SK-N-MC (cell line): ENCODE results near the gene COMMD7.

Source experiments
- DNase-seq: peaks from one replicate; pipeline ENCODE4 v3.0.0-alpha.2; 2011; ENCODE audit warnings: low read depth, low spot score
- H3K27ac ChIP-seq: fragments of 200-600 bp; sonication (generic); 2 replicates; pipeline ENCODE4 v1.5.1; 2016; ENCODE audit warnings: mixed run types
- H3K36me3 ChIP-seq: fragments of 200-600 bp; sonication (generic); 2 replicates; pipeline ENCODE4 v1.6.1; 2017; ENCODE audit warnings: antibody characterized with exemption, low read length, mixed read lengths; ENCODE audit not compliant: insufficient read depth
- H3K4me3 ChIP-seq: fragments of 200-600 bp; sonication (generic); 2 replicates; pipeline ENCODE4 v1.5.1; 2016
- H3K9ac ChIP-seq: fragments of 200-600 bp; sonication (generic); 2 replicates; pipeline ENCODE4 v1.8.0; 2017; ENCODE audit warnings: mixed run types, mixed read lengths; ENCODE audit not compliant: insufficient read length
- H3K9me3 ChIP-seq: fragments of 200-600 bp; sonication (generic); 2 replicates; pipeline ENCODE4 v1.6.1; 2017; ENCODE audit warnings: low read depth, mild to moderate bottlenecking, antibody characterized with exemption, low read length, moderate library complexity, mixed read lengths
- EZH2 ChIP-seq: fragments of 200-600 bp; sonication (generic); IDR thresholded peaks from one replicate; pipeline ENCODE4 v1.6.1; 2017; ENCODE audit warnings: antibody characterized with exemption
- FOXP2 ChIP-seq: optimal IDR thresholded peaks from 2 replicates; pipeline ENCODE3; 2011; ENCODE audit warnings: mild to moderate bottlenecking, moderate library complexity; ENCODE audit not compliant: insufficient read depth; ENCODE audit errors: extremely low read length, control extremely low read depth
- POLR2AphosphoS5 ChIP-seq: IDR thresholded peaks from 2 replicates; pipeline ENCODE4 v1.6.1; 2012; ENCODE audit warnings: mild to moderate bottlenecking, low read depth, low read length, borderline replicate concordance

Gene COMMD7

DNA sequence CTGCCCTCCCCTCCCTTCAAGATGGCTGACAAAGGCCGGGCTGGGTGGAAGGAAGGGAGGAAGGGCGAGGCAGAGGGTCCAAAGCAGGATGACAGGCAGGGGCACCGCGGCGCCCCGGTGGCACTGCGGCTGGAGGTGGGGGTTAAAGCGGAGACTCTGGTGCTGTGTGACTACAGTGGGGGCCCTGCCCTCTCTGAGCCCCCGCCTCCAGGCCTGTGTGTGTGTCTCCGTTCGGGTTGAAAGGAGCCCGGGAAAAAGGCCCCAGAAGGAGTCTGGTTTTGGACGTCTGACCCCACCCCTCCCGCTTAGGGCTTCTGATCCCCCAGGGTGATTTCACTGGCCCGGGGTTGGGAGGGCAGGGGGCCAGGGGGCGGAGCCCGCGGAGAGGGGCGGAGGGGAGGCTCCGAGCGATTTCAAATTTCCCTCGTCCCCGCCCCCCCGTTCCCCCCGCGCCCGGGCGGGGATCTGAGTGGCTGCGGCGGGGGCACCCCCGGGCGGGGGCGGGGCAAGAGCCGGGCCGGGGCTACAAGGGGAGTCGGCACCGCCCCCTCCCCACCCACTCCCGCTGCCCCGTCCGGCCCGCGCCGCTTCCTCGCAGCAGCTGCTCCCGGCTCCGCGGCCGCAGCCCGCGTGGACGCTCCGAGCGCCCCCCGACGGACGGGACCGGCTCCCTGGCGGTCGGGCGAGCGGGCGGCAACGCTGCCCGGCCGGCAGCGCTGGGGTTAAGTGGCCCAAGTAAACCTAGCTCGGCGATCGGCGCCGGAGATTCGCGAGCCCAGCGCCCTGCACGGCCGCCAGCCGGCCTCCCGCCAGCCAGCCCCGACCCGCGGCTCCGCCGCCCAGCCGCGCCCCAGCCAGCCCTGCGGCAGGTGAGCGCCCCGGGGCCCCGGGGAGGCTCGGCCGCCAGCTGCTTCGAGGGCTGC is 18.8 kb upstream of the COMMD7 start, which contains the start of gene DNMT3B:
Gene DNMT3B, plus strand, starts transcription at position 555 of the 923 bp plus-strand sequence. CDS start 17,939 bp downstream, outside the sequence.
- H3K36me3 ChIP-seq, result no peaks in the 10 kb centered on the region
- no peak within 1 kb of the TSS for H3K27ac ChIP-seq
- peak within 1 kb of the TSS; percentile 70 for H3K9ac ChIP-seq
- no peaks in the 10 kb centered on the region for H3K9me3 ChIP-seq
- TF ChIP-seq POLR2AphosphoS5 (0 out of 2 replicates have a peak, but pooled peaks have one; percentile 17), FOXP2 (no peak)
- peak within 1 kb of the TSS; percentile 80 for H3K4me3 ChIP-seq
- no peak for DNase-seq

DNA sequence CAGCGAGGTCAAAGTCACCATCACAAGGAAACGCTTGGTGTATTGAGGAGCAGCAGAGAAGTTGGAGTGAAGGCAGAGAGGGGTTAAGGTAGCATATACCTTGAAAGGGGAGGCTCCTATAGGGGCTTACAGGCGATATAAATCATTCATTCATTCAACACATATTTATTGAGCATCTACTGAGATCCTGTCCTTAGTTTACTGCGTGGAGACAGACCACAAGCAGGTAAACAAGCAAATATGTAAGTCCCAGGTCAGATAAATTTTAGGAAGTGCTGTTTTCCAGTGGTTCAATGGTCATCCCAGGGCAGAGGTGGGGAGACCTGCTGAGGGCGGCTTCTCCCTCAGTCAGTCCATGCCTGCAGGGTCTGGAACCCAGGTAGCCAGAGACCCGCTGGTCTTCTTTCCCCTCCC is 18.2 kb upstream of the COMMD7 start:
- TF ChIP-seq POLR2AphosphoS5 (no peak), EZH2 (no peak), FOXP2 (no peak)
- Histone ChIP-seq H3K9ac (no peak overlapping the region), H3K9me3 (no peaks in the 10 kb centered on the region), H3K36me3 (no peaks in the 10 kb centered on the region), H3K27ac (no peak overlapping the region), H3K4me3 (peak overlapping the region; percentile 80)
- no peak for DNase-seq

- H3K27ac ChIP-seq, result no peak overlapping the region
Measured at GRCh38 chr20:32756156-32756555, 12.9 kb upstream of the COMMD7 start.

GRCh38 chr20:32753731-32754130 is 10.5 kb upstream of the COMMD7 start:
- no peak overlapping the region for H3K27ac ChIP-seq
- H3K9ac ChIP-seq, result no peak overlapping the region
- no peaks in the 10 kb centered on the region for H3K9me3 ChIP-seq
- H3K36me3 ChIP-seq, result no peaks in the 10 kb centered on the region
- no peak overlapping the region for H3K4me3 ChIP-seq
- DNase-seq, result no peak
- TF ChIP-seq POLR2AphosphoS5 (no peak), FOXP2 (no peak), EZH2 (no peak)

More at GRCh38 chr20:32756156-32756555, 12.9 kb upstream of the COMMD7 start:
- Histone ChIP-seq H3K9me3 (no peaks in the 10 kb centered on the region), H3K9ac (no peak overlapping the region), H3K36me3 (no peaks in the 10 kb centered on the region), H3K4me3 (no peak overlapping the region)
- no peak for DNase-seq
- no peak for TF ChIP-seq FOXP2
- TF ChIP-seq EZH2, result no peak
- TF ChIP-seq POLR2AphosphoS5, result no peak

DNA sequence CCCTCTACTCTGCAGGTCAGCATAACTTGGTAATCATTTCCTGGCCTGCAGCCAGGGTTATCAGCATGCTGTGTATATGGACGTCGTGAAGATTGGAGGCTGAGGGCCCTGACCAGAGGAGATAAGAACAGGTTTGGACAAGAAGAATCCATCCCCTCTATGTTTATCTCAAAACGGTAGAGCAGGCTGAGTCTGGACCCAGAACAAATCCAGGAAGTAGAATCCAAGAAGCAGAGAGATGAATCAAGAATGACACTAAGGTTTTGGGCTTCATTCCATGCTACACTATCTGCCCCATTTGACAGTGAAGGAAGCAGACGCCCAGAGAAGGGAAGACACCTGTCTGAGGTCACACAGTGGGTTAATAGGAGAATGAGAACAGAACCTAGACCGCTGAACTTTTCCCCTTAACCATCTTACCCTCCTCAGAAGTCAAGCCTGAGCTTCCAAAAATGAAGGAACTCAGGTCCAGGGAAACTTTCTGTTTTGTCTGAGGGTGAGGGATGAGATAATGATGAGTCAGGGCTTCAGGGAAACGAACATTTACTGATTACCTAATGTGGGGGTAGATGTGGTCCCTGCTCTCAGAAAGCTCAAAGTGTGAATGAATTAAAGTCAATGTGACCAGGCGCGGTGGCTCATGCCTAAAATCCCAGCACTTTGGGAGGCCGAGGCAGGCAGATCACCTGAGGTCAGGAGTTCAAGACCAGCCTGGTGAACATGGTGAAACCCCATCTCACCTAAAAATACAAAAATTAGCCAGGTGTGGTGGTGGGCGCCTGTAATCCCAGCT is 9.4 kb upstream of the COMMD7 start:
- Histone ChIP-seq H3K9me3 (no peaks in the 10 kb centered on the region), H3K4me3 (no peak overlapping the region), H3K27ac (no peak overlapping the region), H3K36me3 (no peaks in the 10 kb centered on the region), H3K9ac (no peak overlapping the region)
- no peak for TF ChIP-seq EZH2
- no peak for DNase-seq

DNA sequence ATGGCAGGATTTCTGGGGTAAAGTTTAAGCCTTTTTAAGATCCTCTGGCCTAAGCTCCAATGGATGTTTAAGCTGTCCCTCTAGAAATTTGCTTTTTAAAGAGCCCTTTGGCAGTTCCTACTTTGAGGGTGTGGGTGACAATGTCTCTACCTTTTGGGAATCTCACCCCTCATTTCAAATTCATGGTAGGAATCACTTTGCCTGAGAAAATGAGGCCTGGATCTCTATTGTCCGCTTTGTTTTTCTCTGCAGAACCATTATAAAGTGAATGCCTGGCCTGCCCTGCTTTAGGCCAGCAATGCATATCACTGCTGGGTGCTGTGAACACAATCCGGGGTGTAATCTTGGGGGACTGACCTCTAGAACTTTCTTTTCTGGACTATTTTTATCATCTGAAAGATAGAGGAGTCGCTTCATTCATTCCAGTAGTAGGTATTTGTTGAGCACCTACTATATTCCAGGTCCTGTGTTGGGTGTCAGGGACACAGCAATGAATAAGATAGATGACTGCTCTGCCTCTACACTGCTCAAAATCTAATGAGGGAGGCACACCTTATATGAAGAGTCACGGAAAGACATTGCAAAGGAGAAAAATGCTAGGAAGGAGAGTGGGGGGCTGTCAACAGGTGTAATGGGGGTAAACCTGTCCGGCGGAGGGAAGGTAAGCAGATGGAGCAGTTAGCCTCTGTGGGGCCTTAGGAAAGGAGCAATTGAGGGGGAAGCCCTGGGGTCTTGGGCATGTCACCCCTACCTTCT is 8.6 kb upstream of the COMMD7 start:
- Histone ChIP-seq H3K36me3 (no peaks in the 10 kb centered on the region), H3K27ac (no peak overlapping the region), H3K9me3 (no peaks in the 10 kb centered on the region), H3K4me3 (no peak overlapping the region), H3K9ac (no peak overlapping the region)
- TF ChIP-seq POLR2AphosphoS5 (no peak), EZH2 (no peak), FOXP2 (no peak)
- no peak for DNase-seq

DNA sequence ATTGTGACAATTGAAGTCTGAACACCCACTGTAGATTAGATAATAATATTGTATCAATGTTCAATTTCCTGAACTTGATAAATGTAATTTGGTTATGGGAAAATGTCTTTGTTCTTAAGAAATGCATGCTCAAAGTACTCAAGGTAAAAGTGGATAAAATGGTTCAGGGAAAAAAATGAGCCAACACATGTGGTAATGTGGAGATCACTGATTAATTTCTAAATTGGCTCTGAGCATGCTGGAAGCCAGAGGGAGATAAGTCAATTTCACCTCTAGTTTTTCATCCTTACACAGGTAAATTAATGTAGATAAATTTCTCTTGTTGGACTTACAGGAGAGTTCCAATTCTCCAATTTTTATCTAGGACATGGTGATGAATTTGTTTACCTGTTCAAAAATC is 8.0 kb upstream of the COMMD7 start:
- Histone ChIP-seq H3K36me3 (no peaks in the 10 kb centered on the region), H3K4me3 (no peak overlapping the region), H3K9ac (no peak overlapping the region), H3K27ac (no peak overlapping the region), H3K9me3 (no peaks in the 10 kb centered on the region)
- DNase-seq, result no peak
- TF ChIP-seq POLR2AphosphoS5, result no peak
- no peak for TF ChIP-seq FOXP2
- no peak for TF ChIP-seq EZH2

DNA sequence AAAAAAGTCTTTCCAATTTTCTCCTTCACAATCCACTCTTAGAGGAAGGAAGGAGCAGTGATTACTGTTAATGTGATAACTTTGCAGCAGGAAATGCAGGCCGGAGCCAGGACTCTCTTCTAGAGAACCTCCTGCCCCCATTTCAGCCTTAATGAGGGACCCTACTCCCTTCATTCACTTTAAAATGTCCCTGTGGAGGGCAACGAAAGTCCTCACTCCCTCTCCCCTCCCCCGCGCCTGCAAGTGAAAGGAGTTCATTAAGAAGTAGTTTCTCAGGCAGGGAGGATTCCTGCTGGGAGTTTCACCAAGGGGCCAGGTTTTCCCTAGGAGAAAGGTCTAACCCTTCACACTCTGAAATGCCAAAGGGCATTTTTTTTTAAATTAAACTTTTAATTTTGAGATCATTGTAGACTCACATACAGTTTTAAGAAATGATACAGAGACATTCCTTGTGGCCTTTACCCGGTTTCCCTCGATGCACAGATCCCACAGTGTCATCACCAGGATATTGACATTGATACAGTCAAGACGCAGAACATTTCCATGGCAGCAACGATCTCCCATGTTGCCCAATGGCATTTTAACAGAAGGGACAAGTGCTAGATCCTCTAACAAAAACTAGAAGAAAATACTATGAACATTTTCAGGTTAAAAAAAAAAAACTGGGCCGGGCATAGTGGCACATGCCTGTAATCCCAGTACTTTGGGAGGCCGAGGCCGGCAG is 6.8 kb upstream of the COMMD7 start:
- Histone ChIP-seq H3K27ac (peak overlapping the region; percentile 55; the same call in 1 of the 2 replicates), H3K36me3 (no peaks in the 10 kb centered on the region), H3K9ac (no peak overlapping the region), H3K4me3 (0 out of 2 replicates have a peak overlapping the region, but pooled peaks have one; percentile 15), H3K9me3 (no peaks in the 10 kb centered on the region)
- no peak for DNase-seq
- TF ChIP-seq FOXP2 (no peak), EZH2 (no peak), POLR2AphosphoS5 (no peak)
